AML-193 (cell line): ENCODE results near the gene PTPRK.

Experiments
- DNase-seq, 2 experiments: peaks; one replicate each; lab custom pipeline; 2025; lab: John Stamatoyannopoulos, UW

Gene PTPRK

DNA sequence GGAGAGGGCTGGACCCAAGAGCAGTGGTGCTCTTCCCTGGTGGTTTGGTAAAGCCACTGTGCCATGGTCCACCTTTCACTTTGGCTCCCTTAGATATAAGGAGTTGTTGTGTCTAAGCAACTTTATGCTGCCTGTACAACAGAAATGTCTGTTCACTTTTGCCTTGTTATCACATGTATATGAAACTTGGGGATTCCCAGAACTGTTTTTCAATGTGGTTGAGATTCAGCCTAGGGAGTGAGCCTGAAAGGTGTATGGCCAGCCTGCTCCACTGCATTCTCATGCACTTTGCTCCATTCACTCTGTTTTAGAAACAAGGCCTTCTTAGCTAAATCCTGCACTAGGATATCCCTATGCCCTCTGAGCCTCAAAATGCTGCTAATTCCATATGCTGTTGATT lies 385.1 kb downstream of the PTPRK start:
- no peak for DNase-seq

DNA sequence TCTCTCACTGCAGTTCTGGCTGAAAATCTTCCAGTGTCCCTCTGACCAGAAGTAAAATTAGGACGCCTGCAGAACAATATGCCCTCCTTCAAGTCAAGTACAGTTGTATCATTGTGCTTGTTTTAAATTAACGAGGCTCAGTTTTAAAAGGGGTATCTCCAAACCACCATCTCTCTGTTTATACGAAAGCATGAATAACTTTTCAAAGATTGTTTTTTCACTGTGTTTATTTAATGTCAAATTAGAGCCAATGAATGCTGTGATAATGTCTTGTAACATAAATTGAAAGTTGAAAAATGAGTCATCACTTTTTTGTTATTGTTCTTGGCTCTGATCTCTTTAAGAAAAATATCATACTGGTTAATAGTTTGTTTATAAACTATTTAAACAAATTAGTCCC lies 388.8 kb downstream of the PTPRK start:
- DNase-seq: no peak

DNA sequence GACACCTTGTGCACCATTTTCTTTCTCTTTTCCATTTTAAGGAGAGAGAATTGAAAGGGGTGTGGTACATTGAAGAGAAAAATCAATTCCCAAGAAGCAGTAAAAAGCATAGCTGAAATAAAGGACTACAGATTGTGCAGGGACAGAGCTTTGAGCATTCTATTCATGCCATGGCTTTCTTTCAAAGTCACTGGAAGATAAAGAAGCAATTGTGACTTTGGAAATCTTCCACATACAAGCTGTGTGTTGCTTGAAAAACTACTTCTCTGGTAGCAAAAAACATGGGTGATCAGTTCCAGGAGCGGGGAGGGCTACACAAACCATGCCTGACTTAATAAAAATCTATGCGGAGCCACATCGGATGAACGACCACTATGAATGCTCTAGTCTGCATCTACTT lies 389.4 kb downstream of the PTPRK start:
- DNase-seq: no peak

DNA sequence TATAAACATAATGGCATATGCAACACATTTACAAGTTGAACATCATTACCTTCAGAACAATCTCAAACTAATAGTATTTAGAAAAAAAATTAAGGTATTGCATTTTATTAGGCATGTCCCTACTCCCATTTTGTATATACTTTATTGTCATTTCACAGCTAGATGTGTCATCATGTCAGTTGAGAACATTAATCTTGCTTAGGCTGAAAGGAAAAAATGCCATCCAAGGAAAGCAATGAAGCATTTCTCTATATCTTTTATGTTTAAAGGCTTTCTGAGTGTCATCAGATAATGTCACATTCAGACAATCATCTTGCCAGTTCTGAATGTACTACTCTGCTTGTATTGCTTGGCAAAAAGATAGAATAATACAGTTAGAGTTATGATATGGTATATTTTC lies 390.7 kb downstream of the PTPRK start:
- no peak for DNase-seq

DNA sequence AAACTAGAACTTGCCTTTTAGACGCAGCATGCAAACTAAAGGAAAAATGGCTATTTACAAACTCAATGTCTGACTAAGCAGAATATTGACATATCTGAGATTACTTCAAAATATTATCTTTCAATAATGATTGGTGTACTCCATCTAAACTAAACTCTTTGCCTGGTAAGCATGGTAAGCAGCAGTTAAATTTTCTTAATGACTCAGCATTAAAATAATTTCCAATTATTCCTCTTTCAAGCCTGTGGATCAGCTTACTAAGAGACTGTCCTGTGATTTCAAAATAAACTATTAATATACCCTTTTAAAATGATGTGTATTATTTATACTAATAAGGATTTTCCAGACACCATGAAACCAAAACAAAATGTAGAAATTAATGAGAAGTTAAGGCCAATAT lies 392.7 kb downstream of the PTPRK start:
- no peak for DNase-seq

DNA sequence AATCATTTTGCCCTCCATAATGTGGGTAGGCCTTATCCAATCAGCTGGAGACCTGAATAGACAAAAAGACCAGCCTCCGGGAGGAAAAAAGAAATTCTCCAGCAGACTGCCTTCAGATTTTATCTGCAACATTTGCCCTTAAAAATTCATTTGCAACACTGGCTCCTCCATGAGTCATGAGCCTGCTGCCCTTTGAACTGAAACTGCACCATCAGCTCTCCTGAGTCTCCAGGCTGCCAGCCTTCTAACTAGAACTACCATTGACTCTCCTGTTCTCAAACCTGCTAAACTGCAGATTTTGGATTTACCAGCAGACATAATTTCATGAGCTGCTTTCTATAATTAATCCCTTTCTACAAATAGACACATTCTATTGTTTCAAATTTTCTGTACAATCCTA lies 395.7 kb downstream of the PTPRK start:
- DNase-seq: no peak

DNA sequence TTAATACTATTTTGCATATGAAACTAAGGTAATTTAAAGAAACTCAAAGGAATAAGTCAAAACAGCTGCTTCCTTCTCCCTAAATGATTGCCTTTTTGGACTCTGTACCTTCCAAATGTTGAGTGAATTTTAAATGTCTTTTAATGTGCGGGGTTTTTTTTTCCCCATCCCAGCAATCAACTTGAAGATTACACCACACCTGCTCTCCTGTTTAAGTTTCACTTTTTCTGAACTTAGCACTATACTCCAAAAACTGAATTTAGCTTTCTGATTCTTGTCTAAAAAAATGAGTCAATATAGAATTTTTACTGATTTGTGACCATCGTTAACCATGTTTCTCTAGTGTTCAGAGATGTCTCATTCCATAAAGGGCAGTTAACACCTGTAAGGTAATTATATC lies 398.8 kb downstream of the PTPRK start:
- no peak for DNase-seq

DNA sequence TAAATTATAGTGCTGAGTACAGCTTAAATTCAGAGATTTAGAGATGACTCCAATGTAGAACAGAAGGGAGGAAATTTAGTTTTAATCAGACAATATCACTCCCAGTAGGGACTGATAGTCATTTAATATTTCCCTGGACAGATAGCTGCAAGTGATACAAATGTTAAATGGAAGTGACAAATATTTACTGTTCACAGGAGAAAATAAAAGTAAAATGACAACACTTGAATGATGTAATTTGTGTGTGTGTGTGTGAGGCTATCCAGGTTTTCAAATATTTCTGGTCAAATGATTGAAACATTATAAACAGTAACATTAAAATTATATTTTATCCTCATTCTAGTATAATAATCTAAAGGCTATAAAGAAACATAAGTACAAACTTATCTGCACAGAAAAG lies 399.2 kb downstream of the PTPRK start:
- no peak for DNase-seq

DNA sequence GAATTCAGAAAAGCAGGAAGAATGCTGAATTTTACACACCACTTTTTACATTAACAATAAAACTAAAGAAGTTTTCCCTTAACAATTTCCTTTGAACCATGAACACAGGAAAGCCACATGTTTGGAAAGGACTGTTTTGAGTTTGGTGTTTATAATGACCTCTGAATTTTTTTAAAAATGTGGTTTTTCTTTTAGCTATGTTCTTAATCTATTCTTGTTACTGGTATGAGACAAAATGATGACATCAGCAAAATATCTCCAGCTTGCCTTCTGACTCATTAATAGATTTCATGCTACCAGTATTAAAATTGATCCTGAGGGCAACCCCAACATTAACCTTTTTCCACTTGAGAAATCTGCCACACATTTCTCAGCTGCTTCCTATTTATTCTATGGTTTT lies 402.0 kb downstream of the PTPRK start:
- no peak for DNase-seq

DNA sequence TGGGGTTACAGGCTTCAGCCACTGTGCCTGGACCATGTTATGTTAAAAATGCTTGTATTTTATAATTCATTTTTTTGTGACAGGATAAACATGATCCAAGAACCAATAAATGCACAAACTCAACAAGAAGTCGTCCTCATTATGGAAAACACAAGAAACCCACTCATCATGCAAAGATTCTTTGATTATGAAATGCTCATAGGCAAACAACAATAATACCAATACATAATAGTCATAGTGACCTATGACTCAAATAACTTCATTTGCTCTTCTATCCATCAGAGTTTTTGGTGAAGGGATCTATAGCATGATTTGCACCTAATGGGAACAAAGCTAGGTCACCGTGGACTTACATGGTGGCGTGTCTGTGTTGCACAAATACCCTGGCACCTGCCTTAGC lies 402.5 kb downstream of the PTPRK start:
- DNase-seq: no peak

DNA sequence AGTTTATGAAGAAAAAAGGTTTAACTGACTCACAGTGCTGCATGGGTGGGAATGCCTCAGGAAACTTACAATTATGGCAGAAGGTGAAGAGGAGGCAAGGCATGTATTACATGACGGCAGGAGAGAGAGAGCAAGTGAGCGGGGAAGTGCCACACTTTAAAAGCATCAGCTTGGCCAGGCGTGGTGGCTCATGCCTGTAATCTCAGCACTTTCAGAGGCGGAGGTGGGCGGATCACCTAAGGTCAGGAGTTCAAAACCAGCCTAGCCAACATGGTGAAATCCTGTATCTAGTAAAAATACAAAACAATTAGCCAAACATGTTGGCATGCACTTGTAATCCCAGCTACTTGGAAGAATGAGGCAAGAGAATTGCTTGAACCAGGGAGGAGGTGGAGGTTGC lies 406.2 kb downstream of the PTPRK start:
- DNase-seq: no peak

DNA sequence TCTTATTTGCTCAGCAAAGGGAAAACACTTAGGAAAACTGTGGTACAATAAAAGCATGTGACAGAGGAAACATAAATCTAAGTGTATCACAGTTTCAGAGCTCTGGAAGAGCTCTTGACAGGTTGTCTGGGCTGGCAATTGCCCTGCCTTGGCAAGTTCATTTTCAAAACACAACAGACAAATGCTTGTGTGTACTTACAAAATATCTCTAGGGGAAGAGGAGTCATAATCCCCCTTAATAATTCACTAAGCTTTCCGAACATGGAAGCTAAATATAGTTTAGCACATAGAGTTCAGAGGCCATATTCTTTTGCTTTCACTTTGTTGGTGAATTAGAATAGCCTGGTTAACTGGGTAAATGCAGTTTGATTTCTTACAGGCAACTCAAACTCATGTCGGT lies 407.9 kb downstream of the PTPRK start:
- DNase-seq: no peak

DNA sequence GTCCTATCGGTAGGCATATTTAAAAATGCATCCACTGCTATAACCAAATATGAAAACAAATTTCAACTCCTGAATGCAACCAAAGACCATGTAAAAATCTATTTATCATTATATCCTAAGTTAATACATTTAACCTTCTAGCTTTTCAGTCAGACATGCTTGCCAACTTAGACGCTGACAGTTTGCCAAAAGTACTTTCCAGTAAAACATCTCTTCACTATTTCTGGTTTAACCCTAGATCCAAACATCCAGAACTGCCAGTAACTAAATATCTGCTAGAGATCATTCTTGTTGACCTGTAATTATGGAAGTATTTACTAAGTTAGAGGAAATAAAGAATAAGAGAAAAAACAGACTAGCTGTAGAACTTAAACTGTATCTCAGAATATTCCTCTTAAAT lies 409.3 kb downstream of the PTPRK start:
- DNase-seq: no peak

DNA sequence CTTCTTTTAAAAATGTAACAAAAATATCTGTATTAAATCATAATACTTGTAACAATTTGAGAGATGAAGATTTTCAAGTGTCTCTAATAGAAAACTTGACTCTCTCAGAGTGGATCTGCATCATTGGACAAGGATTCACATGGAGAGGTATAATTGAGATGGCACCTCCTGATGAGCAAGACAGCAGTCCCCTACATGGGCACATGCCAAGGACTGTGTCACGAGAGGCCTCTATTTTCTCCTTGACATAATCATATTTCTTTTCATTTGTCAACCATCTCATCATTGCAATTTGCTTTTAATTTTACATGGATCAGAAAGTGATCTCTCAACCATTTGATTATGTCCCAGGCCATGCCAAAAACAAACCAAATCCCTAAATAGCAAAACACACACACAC lies 412.7 kb downstream of the PTPRK start:
- no peak for DNase-seq

DNA sequence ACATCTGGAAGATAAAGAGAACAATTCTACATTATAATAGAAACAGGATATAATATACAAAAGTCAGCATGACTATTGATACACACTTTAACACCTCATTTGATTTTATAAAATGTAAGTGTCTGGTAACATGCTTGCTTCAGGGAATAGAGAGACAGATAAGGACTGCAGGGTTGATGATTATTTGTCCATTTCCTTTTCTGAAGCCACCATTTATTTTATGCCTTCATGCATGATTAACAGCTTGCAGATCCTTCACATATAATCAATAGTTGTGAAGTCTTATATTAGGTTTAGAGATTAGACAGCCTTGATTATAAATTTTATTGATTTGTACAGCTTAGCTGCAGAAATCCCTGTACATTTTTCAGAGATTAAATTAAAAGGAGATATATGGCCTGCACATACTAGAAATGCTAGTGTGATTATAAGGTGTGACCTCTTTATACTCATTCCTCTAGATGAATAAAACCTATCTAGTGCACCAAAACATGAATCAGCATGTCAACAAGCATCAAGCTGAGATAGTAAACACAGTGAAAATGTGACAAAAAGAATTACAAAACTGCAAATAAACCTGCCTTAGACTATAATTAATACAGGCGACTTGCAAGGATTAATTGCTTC lies 420.7 kb downstream of the PTPRK start:
- DNase-seq: no peak

DNA sequence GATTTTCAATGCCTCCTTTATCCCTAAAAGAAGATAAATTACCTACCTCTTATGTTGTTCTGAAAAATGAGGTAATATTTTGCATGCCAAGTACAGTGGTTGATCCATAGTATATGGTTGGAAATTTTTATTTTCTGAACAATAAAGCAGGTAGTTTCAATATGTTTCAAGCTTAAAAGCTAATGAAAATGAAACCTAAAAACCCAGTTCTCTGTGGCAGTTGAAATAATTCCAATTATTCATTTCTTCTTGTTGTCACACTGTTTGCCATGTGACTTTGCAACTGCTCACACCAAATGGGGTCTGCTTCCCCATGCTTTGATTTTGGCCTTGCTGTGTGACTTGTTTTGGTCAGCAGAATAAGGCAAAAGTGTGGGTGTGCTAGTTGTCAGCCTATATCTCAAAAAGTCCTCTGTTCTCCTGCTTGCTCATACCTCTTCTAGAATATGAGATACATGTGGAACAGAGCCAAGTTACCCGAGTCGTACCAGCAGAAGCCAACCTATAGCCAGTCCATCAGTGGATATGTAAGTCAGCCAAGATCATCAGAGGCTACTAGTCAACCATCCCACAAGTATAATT lies 422.3 kb downstream of the PTPRK start:
- DNase-seq: no peak

DNA sequence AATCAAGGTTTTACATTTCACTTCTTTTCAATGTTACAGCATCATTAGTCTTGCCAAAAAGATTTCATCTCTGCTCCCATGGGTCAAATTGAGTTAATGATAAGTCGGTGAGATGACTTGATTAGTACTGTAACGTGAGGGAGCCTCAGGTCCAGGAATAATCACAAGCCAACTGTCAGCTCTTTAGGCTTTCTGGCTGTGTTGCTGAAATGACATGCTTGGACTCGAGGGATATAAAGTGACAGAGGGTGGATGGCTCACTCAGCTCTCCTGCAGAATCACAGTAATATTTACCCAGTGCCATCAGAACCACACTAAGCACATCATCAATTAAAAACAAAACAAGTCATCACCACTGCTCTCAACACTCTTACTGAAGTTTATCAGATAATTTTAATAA lies 423.4 kb downstream of the PTPRK start:
- no peak for DNase-seq

DNA sequence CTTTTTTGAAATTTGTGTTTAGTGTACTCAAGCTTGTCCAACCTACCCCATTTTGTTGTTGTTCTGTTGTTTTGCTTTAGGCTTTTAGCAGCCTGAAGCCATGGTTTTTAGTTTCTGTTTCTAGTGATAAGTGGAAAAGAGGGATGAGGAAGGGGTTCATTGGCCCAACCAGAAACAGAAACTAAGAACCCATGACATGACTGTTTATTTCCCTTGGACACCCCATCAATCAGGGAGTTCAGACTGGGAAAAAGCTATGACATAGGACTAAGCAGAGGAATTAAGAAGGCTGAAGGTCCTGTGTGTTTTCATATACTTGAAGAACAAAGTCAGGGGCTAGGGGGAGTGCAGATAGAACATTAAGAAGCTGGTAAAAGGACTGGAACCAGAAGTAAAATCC lies 425.0 kb downstream of the PTPRK start:
- DNase-seq: no peak

DNA sequence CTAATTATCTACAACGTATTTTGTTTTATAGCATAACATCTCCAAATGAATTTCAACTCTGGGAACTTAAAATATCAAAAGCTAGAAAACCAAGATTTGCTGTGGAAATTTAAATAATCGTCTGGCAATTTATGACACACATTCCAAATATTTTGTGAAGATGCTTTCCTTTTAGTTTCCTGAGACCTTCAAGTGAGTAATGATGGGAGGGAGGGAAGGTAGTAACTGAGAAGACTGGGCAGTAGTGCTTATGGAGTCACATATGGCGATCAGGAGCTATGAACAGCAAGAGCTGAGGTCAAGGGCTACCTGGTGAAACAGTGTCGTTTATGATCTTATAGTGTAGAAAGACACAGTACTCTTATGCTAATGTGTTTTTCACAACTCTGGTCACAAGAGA lies 441.4 kb downstream of the PTPRK start:
- no peak for DNase-seq

DNA sequence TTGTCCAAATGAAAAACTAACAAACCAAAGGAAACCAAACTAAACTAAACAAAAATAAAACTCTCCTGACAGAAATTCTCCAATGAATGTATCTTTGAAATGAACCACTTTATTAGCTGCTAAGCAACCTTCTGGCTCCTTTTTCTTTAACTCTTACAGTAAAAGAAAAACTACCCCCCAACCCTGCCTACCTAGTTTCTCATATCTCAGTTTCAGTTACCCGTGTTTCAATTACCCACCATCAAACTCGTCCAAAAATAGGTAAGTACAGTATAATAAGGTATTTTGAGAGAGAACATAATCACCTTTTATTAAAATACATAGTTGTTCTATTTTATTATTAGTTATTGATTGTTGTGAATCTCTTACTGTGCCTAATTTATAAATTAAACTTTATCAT lies 442.1 kb downstream of the PTPRK start:
- no peak for DNase-seq

DNA sequence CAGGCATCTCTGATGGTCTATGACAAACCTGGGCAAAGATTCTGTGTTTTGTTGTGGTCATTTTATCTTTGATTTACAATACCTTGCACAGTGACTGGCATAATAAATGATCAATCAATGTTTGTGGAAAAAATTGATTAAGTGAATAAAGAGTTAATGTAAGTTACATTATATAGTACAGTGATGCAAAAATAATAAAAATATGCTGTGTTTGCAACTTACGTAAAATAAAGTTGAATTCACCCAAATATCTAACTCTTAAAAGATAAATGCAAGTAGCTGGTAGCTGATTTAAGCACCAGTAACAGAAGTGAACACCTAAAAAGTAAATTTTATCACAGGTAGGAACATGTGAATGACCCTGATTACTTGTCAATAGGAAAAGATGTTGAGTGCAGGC lies 443.6 kb downstream of the PTPRK start:
- no peak for DNase-seq

DNA sequence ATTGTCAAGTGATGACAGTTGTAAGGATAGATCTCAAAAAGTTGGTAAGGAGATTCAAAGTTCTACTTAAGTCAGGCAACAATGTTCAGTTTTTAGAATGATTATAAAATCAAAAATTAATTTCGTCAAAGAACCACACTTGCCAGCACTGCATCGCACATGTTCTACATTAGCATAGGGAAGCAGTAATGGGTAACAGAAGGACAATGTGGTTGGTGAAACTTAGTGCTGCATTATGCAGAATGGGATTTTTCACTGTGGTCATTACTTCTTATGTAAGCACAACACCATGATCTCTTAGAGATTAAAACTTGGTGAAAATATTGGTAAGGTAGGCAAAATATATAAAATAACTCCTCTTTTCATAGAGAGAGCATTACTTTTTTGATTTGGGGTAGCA lies 445.8 kb downstream of the PTPRK start:
- no peak for DNase-seq

DNA sequence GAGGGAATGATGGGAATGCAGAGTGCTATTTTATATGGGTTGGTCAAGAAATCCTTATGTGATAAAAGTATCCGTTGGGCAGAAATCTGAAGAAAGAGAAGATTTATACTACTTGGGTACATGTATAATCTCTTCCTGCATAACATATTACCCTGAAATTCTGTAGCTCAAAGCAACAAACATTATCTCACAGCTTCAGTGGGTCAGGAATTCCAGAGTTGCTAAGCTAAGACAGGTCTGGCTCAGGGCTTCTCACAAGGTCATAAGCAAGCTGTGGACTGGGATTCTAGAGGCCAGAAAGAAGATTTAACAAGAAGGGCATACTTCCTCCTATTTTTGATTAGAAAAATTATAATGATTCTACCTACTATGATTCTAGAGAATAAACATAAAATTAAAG lies 447.0 kb downstream of the PTPRK start:
- no peak for DNase-seq

DNA sequence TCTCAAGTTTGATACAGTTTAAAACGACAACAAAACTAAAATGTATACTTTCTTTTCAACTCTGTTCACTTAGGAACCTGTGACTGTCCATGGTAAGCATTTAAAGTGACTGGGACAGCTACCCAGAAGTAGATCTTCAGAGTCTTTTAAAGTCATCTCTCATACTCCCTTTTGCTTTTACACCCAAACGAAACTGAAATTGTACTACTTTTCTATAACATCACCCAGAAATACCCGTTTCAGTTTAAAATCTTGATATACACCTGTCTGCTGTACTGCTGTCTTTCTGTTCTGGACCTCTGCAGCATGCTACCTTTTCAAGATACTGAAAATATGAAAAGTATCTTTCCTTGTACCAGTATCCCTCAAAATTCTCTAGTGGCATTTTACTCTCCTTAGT lies 449.2 kb downstream of the PTPRK start:
- DNase-seq: no peak

DNA sequence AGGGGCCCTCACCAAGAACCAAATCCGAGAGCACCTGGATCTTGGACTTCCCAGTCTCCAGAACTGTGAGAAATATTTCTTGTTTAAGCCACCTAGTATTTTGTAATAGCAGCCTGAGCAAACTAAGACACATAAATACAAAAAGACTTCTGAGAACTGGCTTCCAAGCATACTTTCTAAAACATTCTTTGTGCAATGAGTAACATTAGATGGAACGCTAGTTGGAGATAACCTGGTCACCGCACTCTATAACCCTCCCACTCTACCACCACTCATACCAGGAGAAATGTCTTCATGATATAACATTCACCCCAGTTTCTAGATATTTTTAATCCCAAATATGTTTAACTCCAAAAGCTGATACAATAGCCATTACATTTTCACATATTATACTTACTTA lies 450.0 kb downstream of the PTPRK start:
- no peak for DNase-seq
